Measurements from ENCODE around the gene HSPA8.

Gene HSPA8

DNA sequence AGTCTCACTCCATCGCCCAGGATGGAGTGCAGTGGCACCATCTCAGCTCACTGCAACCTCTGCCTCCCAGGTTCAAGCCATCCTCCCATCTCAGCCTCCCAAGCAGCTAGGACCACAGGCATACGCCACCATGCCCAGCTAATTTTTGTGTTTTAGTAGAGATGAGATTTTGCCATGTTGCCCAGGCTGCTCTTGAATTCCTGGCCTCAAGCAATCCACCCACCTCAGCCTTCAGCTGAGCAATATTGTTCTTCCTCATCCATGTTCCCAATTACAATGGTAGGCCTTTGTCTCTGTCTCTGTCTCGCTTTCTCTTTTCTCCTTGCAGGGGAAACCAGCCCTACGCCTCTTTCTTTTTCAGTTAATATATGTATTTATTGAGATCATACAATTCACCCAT, 10.3 kb downstream of the HSPA8 start:
- in situ Hi-C loops (cut with HindIII; ENCODE audit: low pct_ligation_motif_present, low sequenced_read_pairs) = no loop called here
- DNase-seq = no peak
- H3K27ac ChIP-seq = no peak overlapping the region
- no peak overlapping the region for H3K4me3 ChIP-seq (ENCODE audit: low read depth, low read length)
- no peaks in the 10 kb centered on the region for H3K27me3 ChIP-seq (replicated peaks)
- peaks cover 22% of the 10 kb centered on the region for H3K36me3 ChIP-seq (replicated peaks)
- TF ChIP-seq, protein P1, sequence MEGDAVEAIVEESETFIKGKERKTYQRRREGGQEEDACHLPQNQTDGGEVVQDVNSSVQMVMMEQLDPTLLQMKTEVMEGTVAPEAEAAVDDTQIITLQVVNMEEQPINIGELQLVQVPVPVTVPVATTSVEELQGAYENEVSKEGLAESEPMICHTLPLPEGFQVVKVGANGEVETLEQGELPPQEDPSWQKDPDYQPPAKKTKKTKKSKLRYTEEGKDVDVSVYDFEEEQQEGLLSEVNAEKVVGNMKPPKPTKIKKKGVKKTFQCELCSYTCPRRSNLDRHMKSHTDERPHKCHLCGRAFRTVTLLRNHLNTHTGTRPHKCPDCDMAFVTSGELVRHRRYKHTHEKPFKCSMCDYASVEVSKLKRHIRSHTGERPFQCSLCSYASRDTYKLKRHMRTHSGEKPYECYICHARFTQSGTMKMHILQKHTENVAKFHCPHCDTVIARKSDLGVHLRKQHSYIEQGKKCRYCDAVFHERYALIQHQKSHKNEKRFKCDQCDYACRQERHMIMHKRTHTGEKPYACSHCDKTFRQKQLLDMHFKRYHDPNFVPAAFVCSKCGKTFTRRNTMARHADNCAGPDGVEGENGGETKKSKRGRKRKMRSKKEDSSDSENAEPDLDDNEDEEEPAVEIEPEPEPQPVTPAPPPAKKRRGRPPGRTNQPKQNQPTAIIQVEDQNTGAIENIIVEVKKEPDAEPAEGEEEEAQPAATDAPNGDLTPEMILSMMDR (IDR thresholded peaks at IDR 0.05; ENCODE audit: low read depth, low read length, missing control alignments) = no peak

DNA sequence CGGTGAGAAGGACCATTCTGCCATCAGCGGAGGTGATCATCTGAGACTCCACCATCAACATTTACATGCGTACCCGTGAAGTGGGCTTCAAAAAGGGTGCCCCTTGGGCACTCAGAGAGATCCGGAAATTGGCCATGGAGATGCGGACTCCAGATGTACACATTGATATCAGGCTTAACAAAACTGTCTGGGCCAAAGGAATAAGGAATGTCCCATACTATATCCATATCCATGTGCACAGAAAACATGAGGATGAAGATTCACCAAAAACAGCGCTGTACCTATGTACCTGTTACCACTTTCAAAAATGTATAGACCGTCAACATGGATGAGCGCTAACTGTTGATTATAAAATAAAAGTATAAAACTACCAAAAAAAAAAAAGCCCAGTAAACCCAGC, 10.8 kb downstream of the HSPA8 start:
- in situ Hi-C loops (cut with HindIII; ENCODE audit: low pct_ligation_motif_present, low sequenced_read_pairs) = no loop called here
- H3K27me3 ChIP-seq (replicated peaks) = no peaks in the 10 kb centered on the region
- DNase-seq = no peak

DNA sequence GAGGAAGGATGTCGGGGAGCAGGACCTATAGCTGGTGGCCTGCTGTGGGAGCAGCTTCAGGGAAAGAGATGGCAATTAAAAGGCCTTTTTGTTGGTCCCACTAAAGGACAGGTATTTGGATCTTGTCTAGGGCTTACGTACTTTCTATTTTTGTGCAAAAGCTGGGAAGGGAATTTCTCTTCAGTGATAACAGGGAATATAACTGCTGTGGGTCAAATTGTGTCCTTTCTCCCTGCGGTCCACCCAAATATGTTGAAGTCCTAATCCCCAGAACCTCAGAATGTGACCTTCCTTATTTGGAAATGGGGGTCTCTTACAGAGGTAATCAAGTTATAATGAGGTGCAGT, 14.0 kb downstream of the HSPA8 start:
- in situ Hi-C loops (cut with HindIII; ENCODE audit: low pct_ligation_motif_present, low sequenced_read_pairs) = no loop called here
- no peaks in the 10 kb centered on the region for H3K27me3 ChIP-seq (replicated peaks)
- H3K4me3 ChIP-seq (ENCODE audit: low read depth, low read length) = no peak overlapping the region
- no peak for DNase-seq
- TF ChIP-seq, protein P1 (IDR thresholded peaks at IDR 0.05; ENCODE audit: low read depth, low read length, missing control alignments) = no peak
- no peaks in the 10 kb centered on the region for H3K36me3 ChIP-seq (replicated peaks)
- no peak overlapping the region for H3K27ac ChIP-seq

More for the DNA sequence above, 10.8 kb downstream of the HSPA8 start:
- no peak overlapping the region for H3K4me3 ChIP-seq (ENCODE audit: low read depth, low read length)
- TF ChIP-seq, protein P1 (IDR thresholded peaks at IDR 0.05; ENCODE audit: low read depth, low read length, missing control alignments) = no peak
- no peak overlapping the region for H3K27ac ChIP-seq
- H3K36me3 ChIP-seq (replicated peaks) = peaks cover 18% of the 10 kb centered on the region

DNA sequence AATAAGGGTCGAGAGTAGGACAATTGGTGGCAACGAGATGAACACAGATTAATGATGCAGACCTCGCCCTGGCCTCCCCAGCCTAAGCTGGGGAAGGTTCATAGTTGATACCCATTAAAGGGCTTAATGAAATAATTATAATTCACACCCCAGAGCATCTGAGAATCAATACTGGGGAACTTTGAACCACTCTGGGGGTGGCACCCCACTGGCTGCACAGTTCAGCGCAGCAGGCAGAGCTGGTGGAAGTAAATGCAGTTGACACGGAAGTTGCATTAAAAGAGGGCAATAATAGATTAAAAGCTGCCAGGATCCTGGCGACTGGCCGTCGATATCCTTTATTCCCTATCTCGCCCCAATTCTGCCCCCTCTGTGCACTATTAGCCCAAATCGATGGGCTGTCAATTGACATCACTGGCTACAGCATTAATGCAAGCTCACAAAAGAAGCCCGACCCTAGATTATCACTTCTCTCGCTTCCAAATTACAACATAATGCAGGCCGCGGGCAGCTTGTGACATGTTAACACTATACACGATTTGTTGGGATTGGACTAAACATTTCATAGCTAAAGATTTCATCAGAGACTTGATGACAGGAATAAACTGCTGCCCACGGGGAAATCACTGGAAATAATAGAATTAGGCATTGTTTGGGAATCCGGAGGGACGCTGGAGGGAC, 14.5 kb downstream of the HSPA8 start:
- TF ChIP-seq, protein P1 (IDR thresholded peaks at IDR 0.05; ENCODE audit: low read depth, low read length, missing control alignments) = no peak
- in situ Hi-C loops (cut with HindIII; ENCODE audit: low pct_ligation_motif_present, low sequenced_read_pairs) = no loop called here
- Histone ChIP-seq H3K36me3 (replicated peaks) (no peaks in the 10 kb centered on the region), H3K27ac (no peak overlapping the region), H3K27me3 (replicated peaks) (no peaks in the 10 kb centered on the region), H3K4me3 (ENCODE audit: low read depth, low read length) (no peak overlapping the region)
- no peak for DNase-seq

DNA sequence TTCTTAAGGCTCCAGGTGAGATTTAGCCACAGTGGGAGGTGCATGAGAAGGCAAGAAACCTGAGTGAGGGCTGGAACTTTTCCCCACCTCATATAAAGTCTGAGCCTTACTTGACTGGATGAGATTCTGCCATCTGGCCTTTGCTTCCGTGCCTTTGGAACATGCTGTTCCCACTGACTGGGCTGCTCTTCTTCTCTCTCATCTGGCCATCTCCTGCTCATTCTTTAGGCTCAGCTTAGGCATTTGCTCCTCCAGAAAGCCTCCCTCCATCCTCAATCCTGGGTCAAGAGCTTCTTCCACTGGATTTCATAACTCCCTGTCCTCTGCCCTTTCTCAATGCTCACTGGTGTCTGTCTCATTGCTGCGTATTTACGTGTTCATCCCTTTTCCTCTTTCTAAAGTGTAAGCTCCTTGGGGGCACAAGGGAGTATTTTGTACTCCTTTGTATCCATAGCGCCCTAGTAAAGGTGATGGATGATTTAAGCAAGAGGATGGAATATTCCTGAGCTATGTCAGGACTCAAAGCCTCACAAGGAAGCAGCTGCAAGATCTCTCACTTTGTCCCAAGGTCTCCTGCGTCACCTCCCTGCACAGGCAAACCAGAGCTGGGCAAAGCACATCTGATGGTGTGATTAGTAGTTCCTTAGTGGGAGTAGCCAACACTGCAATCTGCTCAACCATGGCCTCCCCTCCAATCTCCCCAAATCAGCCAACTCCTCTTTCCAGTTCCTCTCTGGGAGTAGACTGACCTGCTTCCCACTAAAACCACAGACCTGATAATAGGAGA, 15.3 kb downstream of the HSPA8 start:
- TF ChIP-seq, protein P1 (IDR thresholded peaks at IDR 0.05; ENCODE audit: low read depth, low read length, missing control alignments) = no peak
- no peak for DNase-seq
- no peak overlapping the region for H3K27ac ChIP-seq
- no peaks in the 10 kb centered on the region for H3K36me3 ChIP-seq (replicated peaks)
- in situ Hi-C loops (cut with HindIII; ENCODE audit: low pct_ligation_motif_present, low sequenced_read_pairs) = no loop called here
- H3K4me3 ChIP-seq (ENCODE audit: low read depth, low read length) = no peak overlapping the region
- no peaks in the 10 kb centered on the region for H3K27me3 ChIP-seq (replicated peaks)
